Sciatic nerve (tissue), 2 donors: ENCODE data around the gene SYNGR1. TPM values are rescaled to one million over a fixed set of nuclear protein-coding genes. Genes with fewer than 3 reads are reported as not detected.

Source experiments
- ATAC-seq: fragments of 200-7000 bp; cut with Tn5 transposase; one replicate; pipeline ENCODE4 v1.9.1; 2020; ENCODE audit warnings: mild to moderate bottlenecking, moderate library complexity
- DNase-seq: peaks from one replicate; pipeline ENCODE4 v3.0.0-alpha.2; 2020; ENCODE audit warnings: low spot score
- intact Hi-C: fragments of 100-400 bp; cut with DNase I; formaldehyde crosslinking; loops from one replicate; pipeline ENCODE4 v1.14.2; 2022
- total RNA-seq: library from RNA; stranded (reverse); fragmentation: NEBNext Ultra II Directional; extraction: Animal tissue kit (Norgen Biotek cat#: 25700); gene quantifications from one replicate; pipeline ENCODE4 v1.2.1, GENCODE V29; 2021
- donor health status: DM: no; HTN: no; CAD: no.
- donor health status: DM: no; HTN: no; CAD: no.

SYNGR1 gene
- total RNA-seq, 1 donor from 2014 or later: 52.9 TPM

- intact Hi-C loops: no loop called here
- DNase-seq (no peak), ATAC-seq (no peak)
Measured at GRCh38 chr22:39433476-39434242, 83.9 kb downstream of the SYNGR1 start.

GRCh38 chr22:39434243-39434653 lies 84.5 kb downstream of the SYNGR1 start:
- intact Hi-C loops: no loop called here
- DNase-seq: no peak
- peak; percentile 25 for ATAC-seq

- ATAC-seq (no peak), DNase-seq (no peak)
- intact Hi-C loops: no loop called here
Measured at GRCh38 chr22:39434721-39435120, 84.9 kb downstream of the SYNGR1 start.

Other genes starting within 250 kb of the SYNGR1 start
- gene CBX7, start 197.3 kb upstream of the SYNGR1 start, total RNA-seq: 115 TPM
- gene PDGFB, start 105.0 kb upstream of the SYNGR1 start, total RNA-seq: 24.2 TPM
- gene RPL3, start 30.4 kb upstream of the SYNGR1 start, total RNA-seq: 1,341 TPM
- 42.0 TPM for gene TAB1, start 49.8 kb downstream of the SYNGR1 start, total RNA-seq
- gene MGAT3, start 107.0 kb downstream of the SYNGR1 start, total RNA-seq: 56.5 TPM
- gene MIEF1, start 152.3 kb downstream of the SYNGR1 start, total RNA-seq: 19.0 TPM
- gene ATF4, start 170.6 kb downstream of the SYNGR1 start, total RNA-seq: 319 TPM
- 58.2 TPM for gene RPS19BP1, start 182.8 kb downstream of the SYNGR1 start, total RNA-seq
- gene CACNA1I, start 220.8 kb downstream of the SYNGR1 start, total RNA-seq: 0.40 TPM